GM12875 (cell line): ENCODE data around the gene ARL14.
"Not testable (repeated sequence)": the region's sequence is repeated elsewhere in the genome, so short reads cannot be mapped to it uniquely, and the experiment has no call there.

Experiments used
- H3K4me3 ChIP-seq: one replicate; pipeline ENCODE4 v1.5.1; 2011; ENCODE audit warnings: low read depth, low read length, control low read depth
- CTCF ChIP-seq: IDR thresholded peaks from 2 replicates; pipeline ENCODE4 v1.5.1; 2011; ENCODE audit warnings: low read depth, mild to moderate bottlenecking, control low read depth, inconsistent platforms, low read length, moderate library complexity, borderline replicate concordance; ENCODE audit not compliant: insufficient read depth

The ARL14 gene

GRCh38 chr3:160698599-160699195 is 21.7 kb downstream of the ARL14 start:
- H3K4me3 ChIP-seq, result no peak overlapping the region
- TF ChIP-seq CTCF, result no peak

- TF ChIP-seq CTCF, result no peak
- H3K4me3 ChIP-seq, result no peak overlapping the region
These were observed 24.5 kb downstream of the ARL14 start for GRCh38 chr3:160701490-160701889.

DNA sequence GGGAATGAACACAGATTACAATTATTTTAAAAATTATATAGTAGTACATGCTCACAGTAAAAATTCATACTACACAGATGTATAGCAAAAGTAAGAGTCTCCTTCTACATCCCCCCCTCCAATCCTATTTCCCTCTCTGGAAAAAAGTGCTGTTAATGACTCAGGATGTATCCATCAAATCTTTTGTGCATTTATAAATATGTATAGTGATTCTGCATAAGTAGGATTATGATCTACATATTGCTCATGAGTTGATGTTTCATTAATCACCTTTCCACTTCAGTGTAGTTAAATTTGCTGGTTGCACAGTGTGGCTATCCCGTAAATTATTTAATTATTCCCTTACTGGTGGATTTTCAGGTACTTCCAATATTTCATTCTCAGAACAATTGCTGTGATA is 25.3 kb downstream of the ARL14 start:
- TF ChIP-seq CTCF, result no peak

GRCh38 chr3:160703974-160704373 is 27.0 kb downstream of the ARL14 start:
- no peak overlapping the region for H3K4me3 ChIP-seq
- TF ChIP-seq CTCF, result no peak

More for the DNA sequence above, 25.3 kb downstream of the ARL14 start:
- no peak overlapping the region for H3K4me3 ChIP-seq

GRCh38 chr3:160707187-160707794 is 30.3 kb downstream of the ARL14 start:
- no peak for TF ChIP-seq CTCF
- H3K4me3 ChIP-seq, result no peak overlapping the region

DNA sequence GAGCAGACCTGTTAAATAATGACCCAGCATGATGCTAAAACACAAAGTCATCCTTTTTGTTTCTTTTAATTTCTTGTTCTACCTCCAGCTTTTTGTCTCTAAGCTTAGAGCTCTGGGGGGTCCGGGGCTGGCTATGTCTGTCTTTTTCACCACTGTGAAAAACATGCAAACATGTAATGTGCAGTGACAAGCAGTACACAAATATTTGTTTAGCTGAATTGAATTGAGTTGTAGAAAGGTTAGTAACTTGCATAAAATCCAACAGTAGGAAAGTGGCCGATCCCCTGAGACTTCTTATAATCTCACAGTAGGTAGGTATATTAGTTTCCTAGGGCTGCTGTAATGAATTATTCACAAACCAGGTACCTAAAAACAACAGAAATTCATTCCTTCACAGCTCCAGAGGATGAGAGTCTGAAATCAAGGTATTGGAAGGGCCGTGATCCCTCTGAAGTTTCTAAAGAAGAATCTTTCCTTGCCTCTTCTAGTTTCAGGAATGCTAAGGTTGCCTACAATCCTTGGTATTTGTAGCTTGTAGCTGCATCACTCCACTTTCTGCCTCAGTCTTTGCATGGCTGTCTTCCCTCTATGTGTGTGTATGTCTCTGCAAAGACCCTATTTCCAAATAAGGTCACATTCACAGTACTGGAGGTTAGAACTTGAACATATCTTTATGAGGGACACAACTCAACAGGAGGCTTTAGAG is 32.7 kb downstream of the ARL14 start:
- TF ChIP-seq CTCF, result no peak
- no peak overlapping the region for H3K4me3 ChIP-seq

- not testable (repeated sequence) for H3K4me3 ChIP-seq
These were observed 36.2 kb downstream of the ARL14 start for GRCh38 chr3:160713144-160713543.
